EL (cell line): ENCODE data around the gene C5orf22.
"Not testable (repeated sequence)": the region's sequence is repeated elsewhere in the genome, so short reads cannot be mapped to it uniquely, and the experiment has no call there.

Experiments
- DNase-seq: peaks from one replicate; pipeline ENCODE4 v3.0.0-alpha.2; 2016

Gene C5orf22

GRCh38 chr5:31531888-31532547, at the start of gene C5orf22, which contains the start of gene DROSHA:
Gene C5orf22 (plus strand): TSS chr5:31532301. CDS start chr5:31532393, 92 bp downstream.
Gene DROSHA (minus strand): TSS chr5:31532093. CDS start chr5:31529059, 3,034 bp downstream.
- DNase-seq: peak; percentile 98

GRCh38 chr5:31485376-31486207, 46.5 kb upstream of the C5orf22 start:
- no peak for DNase-seq

- DNase-seq: no peak
Measured at GRCh38 chr5:31486441-31486840, 45.7 kb upstream of the C5orf22 start.

GRCh38 chr5:31487506-31487905, 44.6 kb upstream of the C5orf22 start:
- no peak for DNase-seq

- no peak for DNase-seq
Measured at GRCh38 chr5:31492869-31493268, 39.2 kb upstream of the C5orf22 start.

- DNase-seq: no peak
Measured at GRCh38 chr5:31495336-31495735, 36.8 kb upstream of the C5orf22 start.

- no peak for DNase-seq
Measured at GRCh38 chr5:31496301-31496700, 35.8 kb upstream of the C5orf22 start.

- DNase-seq: no peak
Measured at GRCh38 chr5:31496891-31497290, 35.2 kb upstream of the C5orf22 start.

- DNase-seq: no peak
Measured at GRCh38 chr5:31500256-31500655, 31.8 kb upstream of the C5orf22 start.

DNA sequence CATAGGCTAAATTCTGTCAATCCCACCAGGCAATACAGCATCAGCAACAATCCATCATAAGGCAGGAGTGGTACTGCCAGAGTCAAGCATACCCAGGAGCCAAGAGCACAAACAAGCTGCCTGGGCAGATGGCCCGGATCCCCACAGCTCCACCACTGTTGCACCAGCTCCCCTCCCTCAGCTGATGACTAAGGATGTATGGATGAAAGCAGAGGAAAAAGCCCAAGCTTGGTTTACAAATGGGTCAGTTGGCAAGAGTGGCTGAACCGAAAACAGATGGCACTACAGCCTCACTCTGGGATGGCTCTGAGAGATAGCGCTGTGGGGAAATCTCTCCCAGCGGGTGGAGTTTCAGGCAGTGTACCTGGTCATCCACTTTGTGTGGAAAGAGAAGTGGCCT, 29.6 kb upstream of the C5orf22 start:
- no peak for DNase-seq

GRCh38 chr5:31504529-31504928, 27.6 kb upstream of the C5orf22 start:
- no peak for DNase-seq

DNA sequence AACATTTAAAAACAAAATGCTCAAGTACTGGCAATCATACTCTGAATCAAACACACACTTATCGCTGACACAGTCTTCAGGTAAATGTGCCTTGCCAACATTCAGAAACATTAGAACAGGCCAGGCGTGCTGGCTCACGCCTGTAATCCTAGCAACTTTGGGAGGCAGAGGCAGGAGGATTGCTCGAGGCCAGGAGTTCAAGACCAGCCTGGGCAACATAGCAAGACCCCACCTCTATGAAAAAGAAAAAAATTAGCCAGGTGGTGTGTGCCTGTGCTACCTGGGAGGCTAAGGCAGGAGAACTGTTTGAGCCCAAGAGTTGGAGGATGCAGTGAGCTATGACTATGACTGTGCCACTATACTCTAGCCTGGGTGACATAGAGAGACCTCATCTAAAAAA, 20.8 kb upstream of the C5orf22 start:
- DNase-seq: no peak

- DNase-seq: no peak
Measured at GRCh38 chr5:31516802-31517201, 15.3 kb upstream of the C5orf22 start.

DNA sequence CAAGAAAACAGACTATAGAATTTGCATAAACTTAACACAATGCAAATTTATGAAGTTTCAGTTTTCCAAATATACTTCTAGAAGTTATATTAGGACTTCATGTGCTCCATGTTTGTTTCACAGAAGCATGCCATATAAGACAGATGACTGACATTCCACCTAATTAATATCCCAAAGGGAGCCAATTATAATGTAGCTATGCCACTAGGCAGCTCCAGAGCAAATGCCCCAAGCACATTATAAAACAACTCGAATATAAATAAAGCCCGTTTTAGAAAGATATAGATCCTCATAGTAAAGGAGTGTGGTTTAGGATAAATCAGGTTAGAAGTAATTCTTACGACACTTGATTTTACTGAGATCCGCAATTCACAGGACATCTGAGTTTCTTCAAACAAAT, 9.1 kb upstream of the C5orf22 start:
- no peak for DNase-seq

DNA sequence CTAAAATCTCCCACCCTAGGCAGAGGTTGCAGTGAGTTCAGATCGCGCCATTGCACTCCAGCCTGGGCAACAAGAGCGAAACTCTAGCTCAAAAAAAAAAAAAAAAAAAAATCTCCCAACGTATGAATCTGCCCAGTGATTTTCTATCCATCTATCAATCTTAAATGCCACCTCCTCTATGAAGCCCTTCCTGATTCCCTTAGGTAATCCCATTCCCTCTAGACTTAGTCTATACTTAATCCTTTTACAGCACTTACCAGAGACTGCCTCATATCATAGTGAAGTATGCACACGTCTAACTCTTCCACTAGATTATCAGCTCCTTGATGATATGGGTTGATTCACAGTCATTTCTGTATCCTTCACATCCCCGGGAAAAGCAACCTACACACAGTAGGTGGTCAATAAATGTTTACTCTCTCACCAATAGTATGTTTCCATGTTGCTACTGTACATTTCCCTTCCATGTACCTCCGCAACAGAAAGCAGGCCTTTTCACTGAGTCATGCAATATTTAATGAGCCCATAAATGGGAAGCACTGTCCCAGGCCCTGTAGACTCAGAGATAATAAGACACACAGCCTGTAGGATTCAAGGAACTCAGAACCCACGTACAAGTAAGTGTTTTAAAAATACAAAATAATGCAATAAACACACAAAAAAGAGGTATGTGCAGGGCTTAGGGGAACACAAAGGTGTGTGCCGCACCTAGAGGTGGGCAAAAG, 1.4 kb upstream of the C5orf22 start:
- DNase-seq: peak; percentile 65

- peak; percentile 12 for DNase-seq
Measured at GRCh38 chr5:31531543-31531887, 586 bp upstream of the C5orf22 start.

- no peak for DNase-seq
Measured at GRCh38 chr5:31534527-31535046, 2.5 kb downstream of the C5orf22 start.

- DNase-seq: no peak
Measured at GRCh38 chr5:31536873-31537272, 4.8 kb downstream of the C5orf22 start.

DNA sequence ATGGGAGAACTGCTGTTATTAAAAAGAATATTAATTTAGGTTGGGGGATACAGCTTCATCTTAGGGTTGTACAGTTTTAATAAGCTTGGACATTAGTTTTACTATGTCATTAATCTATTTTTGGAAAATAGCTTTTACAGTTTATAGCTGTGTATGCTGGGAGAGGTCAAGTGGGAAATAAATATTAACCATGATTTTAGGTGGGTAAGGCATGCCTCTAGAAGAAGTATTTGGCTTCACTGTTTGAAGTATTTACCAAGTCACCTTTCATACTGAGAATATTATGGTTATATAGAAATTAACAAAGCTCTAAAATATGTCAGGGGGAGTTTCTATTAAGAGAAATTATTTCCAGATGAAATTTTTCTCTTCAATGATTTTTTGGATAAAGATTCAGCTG, 5.2 kb downstream of the C5orf22 start:
- DNase-seq: no peak

GRCh38 chr5:31537851-31538250, 5.8 kb downstream of the C5orf22 start:
- DNase-seq: peak; percentile 56

- DNase-seq: not testable (repeated sequence)
Measured at GRCh38 chr5:31549114-31549513, 17.0 kb downstream of the C5orf22 start.

GRCh38 chr5:31551878-31552277, 19.8 kb downstream of the C5orf22 start:
- DNase-seq: no peak

DNA sequence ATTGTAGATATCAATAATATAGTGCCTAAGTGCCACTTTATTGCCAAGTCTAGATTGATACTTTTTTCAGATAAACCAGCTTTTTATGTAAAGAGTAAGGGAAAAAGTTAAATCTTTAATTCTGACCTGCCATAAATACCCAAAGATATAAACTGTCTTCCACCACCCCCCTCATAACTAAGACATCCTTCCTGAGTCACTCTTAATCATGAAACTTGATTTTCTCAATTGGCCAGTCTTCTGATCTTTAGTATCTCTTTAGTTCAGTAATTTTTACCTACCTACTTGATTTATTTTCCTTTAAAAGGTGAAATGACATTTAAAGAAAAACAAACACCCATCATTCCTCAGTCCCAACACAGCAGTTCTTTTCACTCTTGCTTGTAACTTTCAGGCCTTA, 21.8 kb downstream of the C5orf22 start:
- no peak for DNase-seq
